ENCODE data around the gene TBC1D21. TPM values are rescaled to one million over a fixed set of nuclear protein-coding genes. Genes with fewer than 3 reads are reported as not detected.
A peak's percentile ranks its signal among the peaks of the same experiment; 100 is the strongest.

Gene TBC1D21
- total and polyA plus RNA-seq, 12 donors: not detected

DNA sequence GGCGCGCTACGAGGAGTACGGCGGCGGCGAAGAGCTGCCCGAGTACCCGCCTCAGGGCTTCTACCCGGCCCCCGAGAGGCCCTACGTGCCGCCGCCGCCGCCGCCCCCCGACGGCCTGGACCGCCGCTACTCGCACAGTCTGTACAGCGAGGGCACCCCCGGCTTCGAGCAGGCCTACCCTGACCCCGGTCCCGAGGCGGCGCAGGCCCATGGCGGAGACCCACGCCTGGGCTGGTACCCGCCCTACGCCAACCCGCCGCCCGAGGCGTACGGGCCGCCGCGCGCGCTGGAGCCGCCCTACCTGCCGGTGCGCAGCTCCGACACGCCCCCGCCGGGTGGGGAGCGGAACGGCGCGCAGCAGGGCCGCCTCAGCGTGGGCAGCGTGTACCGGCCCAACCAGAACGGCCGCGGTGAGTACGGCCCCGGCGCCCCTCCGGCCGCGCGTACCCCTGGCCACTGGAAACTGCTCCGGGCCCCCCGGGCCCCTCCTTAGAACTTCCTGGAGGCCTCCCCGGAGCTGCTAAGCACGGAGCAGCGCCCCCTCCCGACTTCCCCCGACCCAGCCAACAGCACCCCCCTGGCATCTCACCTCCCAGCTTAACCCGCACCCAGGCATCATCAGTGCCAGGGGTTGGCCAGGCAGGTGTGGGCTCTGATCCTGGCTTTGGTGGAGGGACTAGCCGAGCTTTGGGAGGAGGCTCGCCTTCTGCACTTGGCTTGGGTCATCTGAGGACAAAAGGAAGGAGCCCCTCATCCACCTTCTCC, 54.3 kb downstream of the TBC1D21 start:
- TF ChIP-seq CTCF (IDR thresholded peaks at IDR 0.05): peak; percentile 23 to 72 (median 55)
- intact Hi-C loops (cut with DNase I): loop anchor here in 2 of 10 donors (10.0 kb wide), 2 partner anchors 123 to 363 kb away; no protein-coding TSS in a partner anchor
- ATAC-seq: peak; percentile 17 to 51 (median 43)
- peak overlapping the region; percentile 51 to 77 (median 66) for H3K4me3 ChIP-seq
- peaks cover 0 to 33% (median 3%) of the 10 kb centered on the region in 7 donors for H3K27me3 ChIP-seq
- peaks cover 32 to 94% (median 67%) of the 10 kb centered on the region in 9 donors for H3K4me1 ChIP-seq
- DNase-seq: peak in 1 of 2 donors; percentile 67
- no peaks in the 10 kb centered on the region for H3K9me3 ChIP-seq
- H3K36me3 ChIP-seq: no peaks in the 10 kb centered on the region
- 2% methylated on average over 56 to 78 of the region's 78 CpGs for WGBS, 2 donors
- peak overlapping the region; percentile 80 to 95 (median 92) for H3K27ac ChIP-seq

DNA sequence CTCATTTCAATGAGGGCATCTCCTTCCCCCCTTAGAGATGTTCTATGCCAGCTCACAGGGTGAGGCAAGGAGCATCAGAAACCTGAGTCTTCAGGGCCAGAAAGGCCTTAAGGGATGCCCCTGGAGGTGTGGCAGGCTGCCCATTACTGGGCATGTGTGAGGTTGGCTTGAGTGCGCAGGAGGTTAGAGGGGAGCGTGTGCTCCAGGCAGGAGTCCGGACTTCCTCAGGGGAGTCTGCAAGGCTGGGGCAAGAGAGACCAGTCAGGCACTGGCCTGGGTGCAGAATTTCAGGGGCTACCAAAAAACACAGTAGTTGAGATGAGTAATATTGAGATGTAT, 54.8 kb downstream of the TBC1D21 start:
- no peak for ATAC-seq
- 57 to 67% methylated on average over 3 of the region's 3 CpGs for WGBS, 2 donors
- intact Hi-C loops (cut with DNase I): loop anchor here in 2 of 10 donors (10.0 kb wide), 2 partner anchors 123 to 363 kb away; no protein-coding TSS in a partner anchor
- Histone ChIP-seq H3K36me3 (no peaks in the 10 kb centered on the region), H3K4me1 (peaks cover 27 to 91% (median 65%) of the 10 kb centered on the region in 9 donors), H3K4me3 (peak overlapping the region; percentile 51 to 77 (median 66)), H3K9me3 (no peaks in the 10 kb centered on the region), H3K27ac (peak overlapping the region in 8 of 10 donors; percentile 88 to 95 (median 92)), H3K27me3 (peaks cover 0 to 33% (median 3%) of the 10 kb centered on the region in 7 donors)
- TF ChIP-seq CTCF (IDR thresholded peaks at IDR 0.05): no peak
- no peak for DNase-seq

DNA sequence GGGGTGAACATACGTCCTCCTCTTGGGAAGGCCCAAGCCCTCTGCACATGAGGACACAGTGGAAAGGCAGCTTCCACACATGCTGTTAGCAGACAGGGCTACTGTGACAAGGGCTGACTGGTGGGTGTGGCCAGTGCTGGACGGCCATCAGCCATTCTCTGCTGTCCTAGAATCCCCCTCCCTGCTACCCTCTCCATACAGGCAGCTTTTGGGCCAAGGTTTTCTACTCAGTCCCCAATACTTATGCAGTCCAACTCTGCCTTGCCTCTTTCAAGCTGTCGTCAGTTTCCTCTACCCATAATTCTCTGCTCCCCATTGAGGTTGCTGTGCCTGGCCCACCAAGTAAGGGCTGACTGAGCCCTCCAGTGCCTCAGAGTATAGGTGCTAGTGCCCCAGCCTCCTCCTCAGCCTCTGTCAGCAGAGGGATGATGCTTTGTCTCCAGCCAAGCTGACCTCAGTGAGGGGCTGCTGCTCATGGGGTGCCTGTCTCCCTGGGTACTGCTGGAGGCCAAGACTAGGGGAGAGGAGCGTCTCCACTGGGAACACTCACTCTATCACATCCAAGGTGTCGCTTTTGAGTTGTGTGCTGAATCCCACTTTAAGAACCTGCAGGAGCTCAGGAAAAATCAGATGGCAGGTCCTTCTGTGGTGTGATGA, 55.7 kb downstream of the TBC1D21 start:
- H3K27ac ChIP-seq: peak overlapping the region in 6 of 10 donors; percentile 35 to 95 (median 71)
- DNase-seq (no peak), ATAC-seq (peak in 1 of 8 donors; percentile 14)
- H3K4me1 ChIP-seq: peaks cover 18 to 90% (median 57%) of the 10 kb centered on the region in 9 donors
- no peaks in the 10 kb centered on the region for H3K9me3 ChIP-seq
- H3K27me3 ChIP-seq: peaks cover 0 to 33% (median 3%) of the 10 kb centered on the region in 7 donors
- H3K36me3 ChIP-seq: no peaks in the 10 kb centered on the region
- peak overlapping the region in 7 of 10 donors; percentile 14 to 72 (median 68) for H3K4me3 ChIP-seq
- WGBS, 2 donors: 60 to 69% methylated on average over 5 of the region's 5 CpGs
- intact Hi-C loops (cut with DNase I): loop anchor here in 2 of 10 donors (10.0 kb wide), 2 partner anchors 124 to 364 kb away; no protein-coding TSS in a partner anchor
- no peak for TF ChIP-seq CTCF (IDR thresholded peaks at IDR 0.05)

DNA sequence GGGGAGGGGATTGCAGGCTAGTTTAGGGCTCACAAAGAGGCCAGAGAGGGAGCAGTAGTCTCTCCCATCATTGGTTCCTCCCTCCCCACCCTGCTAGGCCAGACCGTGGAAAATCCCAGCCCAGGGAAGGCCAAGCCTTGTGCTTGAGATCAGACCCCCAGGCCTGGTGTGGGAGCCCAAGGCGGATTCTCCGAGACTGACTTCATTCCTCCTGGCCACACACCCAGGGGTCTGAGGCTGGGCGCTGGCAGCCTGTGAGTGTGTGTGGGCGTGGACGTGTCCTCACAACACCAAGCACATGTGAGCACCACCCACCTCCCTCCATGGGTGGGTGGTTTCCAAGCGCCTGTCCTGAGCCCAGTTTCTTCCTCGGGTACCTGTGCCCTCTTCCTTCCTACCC, 57.0 kb downstream of the TBC1D21 start:
- Histone ChIP-seq H3K4me1 (peaks cover 11 to 90% (median 49%) of the 10 kb centered on the region in 9 donors), H3K27ac (peak overlapping the region in 8 of 10 donors; percentile 34 to 95 (median 64)), H3K36me3 (no peaks in the 10 kb centered on the region), H3K9me3 (no peaks in the 10 kb centered on the region), H3K4me3 (peak overlapping the region in 3 of 10 donors; percentile 64 to 72 (median 65)), H3K27me3 (peaks cover 0 to 33% (median 3%) of the 10 kb centered on the region in 7 donors)
- no peak for TF ChIP-seq CTCF (IDR thresholded peaks at IDR 0.05)
- ATAC-seq: peak in 5 of 8 donors; percentile 17 to 34 (median 25)
- 69 to 70% methylated on average over 8 of the region's 8 CpGs for WGBS, 2 donors
- intact Hi-C loops (cut with DNase I): no loop called here
- peak in 1 of 2 donors; percentile 53 for DNase-seq

All from heart right ventricle (tissue), 16 donors.